Stimulated activated CD4-positive, alpha-beta T cell treated with anti-CD3 and anti-CD28 coated beads, Interleukin-1b, Interleukin-23, amount 100 ng/mL, for 4 hours (primary cell): Measurements from ENCODE around the gene OR5AR1.
"Not testable (repeated sequence)": the region's sequence is repeated elsewhere in the genome, so short reads cannot be mapped to it uniquely, and the experiment has no call there.

Experiments used
- DNase-seq, 2 donors: peaks; one replicate each; pipeline ENCODE4 v3.0.0-alpha.2; 2020; ENCODE audit warnings: low read depth in 2 of 2

OR5AR1 gene

DNA sequence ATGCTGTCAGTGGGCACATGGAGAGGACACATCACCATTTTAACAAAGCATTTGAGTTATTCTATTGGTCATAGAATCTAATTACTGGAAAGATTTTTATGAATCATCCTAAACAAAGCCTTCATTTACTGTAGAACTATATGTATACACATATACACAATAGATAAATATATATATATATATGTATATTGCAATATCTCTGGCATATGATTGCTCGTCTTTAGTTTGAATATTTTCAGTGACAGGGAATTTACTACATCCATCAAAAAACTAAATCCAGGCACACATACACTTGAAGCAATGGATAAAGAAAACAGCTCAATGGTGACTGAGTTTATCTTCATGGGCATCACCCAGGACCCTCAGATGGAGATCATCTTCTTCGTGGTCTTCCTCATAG is at the start of gene OR5AR1:
Gene OR5AR1 (plus strand): TSS at position 301 of the 400 bp plus-strand sequence. CDS start 0 bp downstream, at position 301.
- DNase-seq, result no peak

- no peak for DNase-seq
Measured at GRCh38 chr11:56624661-56625110, 38.8 kb upstream of the OR5AR1 start.

- no peak for DNase-seq
Measured at GRCh38 chr11:56625946-56626345, 37.5 kb upstream of the OR5AR1 start.

- DNase-seq, result no peak
Measured at GRCh38 chr11:56632329-56632728, 31.2 kb upstream of the OR5AR1 start.

DNA sequence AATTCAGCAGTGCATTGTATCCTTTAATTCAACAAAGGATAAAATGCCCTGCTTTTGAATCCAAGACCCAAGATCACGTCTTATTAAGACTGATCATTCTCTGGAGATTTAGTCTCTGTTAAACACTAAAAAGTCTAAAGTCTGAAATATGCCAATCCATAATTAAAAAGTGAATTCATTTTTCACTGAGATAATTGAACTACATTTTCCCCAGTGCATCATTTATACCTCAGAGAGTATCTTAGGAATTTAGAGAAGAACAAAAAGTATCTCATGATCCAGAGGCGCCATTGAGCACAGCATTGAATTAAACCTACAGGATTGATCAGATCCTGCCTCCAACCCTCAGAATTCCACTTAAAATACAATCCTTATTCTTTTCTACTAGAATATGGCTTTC is 26.6 kb upstream of the OR5AR1 start:
- DNase-seq, result no peak

DNA sequence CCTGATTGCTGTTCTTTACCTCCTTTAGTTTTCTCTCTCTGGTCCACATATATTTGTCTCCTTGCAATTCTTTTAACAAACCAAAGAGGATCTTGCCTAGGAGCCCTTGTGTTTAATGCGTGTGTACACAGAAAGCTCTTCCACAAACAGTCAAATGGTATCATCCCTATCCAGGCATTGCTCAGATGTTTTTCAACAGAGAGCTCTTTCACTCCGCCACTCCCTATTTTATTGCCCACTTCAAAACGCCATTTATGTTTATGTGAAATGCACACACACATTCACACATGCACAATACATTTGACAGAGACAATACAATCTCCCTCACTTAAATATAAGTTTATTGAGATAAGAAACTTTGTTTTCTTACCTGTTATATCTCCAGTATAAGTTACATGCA is 26.0 kb upstream of the OR5AR1 start:
- no peak for DNase-seq

DNA sequence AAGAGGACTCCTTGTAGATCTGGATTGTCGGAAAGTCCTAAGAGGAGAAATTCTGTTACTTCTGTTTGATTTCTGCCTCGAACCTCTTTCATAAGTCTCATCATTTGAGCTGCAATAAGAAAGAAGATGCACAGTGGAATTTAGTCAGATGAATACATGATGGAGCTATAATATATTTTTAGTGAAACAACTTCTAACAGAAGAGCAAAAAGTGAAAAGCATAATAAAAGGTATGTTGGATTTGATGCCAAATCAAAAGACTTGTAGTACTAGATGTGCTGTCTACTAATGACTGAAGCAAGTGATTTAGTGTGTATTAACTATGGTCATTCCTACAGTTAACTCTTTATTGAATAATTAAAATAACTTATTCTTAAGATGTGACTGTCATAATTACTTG is 21.1 kb upstream of the OR5AR1 start, which contains the start of gene OR5AP2:
Gene OR5AP2 (minus strand): TSS at position 101 of the 400 bp plus-strand sequence. CDS start 0 bp downstream, at position 101.
- DNase-seq, result no peak

DNA sequence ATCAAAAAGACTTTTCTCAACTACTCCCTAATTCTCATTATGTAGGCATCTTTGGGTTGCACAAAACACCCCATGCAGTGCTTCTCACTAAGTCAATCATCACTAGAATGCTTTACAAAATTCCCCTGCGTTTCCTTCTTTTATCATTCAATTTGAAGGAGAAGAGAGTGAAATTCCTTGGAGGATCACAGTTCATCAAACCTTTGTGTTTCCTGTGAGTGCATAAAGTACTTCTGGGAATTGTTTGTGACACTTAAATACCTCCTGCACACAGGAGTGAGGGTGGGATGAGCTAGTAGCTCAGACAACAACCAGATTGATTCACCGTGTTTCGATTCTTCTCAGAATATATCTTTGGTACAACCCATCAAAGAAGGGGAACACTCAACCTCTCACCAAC is 3.7 kb upstream of the OR5AR1 start:
- no peak for DNase-seq

- no peak for DNase-seq
Measured at GRCh38 chr11:56670984-56671383, 7.5 kb downstream of the OR5AR1 start.

DNA sequence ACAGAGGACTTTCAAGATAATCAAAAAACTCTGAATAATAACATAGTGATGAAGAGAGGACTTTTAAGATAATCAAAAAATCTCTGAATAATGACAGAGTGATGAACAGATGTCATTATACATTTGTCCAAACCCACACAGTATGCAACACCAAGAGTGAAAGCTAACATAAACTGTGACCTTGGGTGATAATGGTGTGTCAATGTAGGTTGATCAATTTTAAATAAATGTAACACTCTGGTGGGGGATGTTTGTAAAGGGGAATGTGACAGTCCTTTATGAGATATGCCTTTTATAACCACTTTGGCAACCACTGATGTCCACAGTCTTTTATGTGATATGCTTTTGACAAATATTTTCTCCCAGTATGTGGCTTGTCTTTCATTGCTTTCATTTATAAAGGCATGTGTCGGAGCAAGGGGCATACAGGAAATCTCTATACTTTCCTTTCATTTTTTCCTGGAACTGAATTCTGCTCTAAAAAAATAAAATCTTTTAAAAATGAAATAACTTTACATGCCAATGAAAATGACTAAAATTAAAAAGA is 25.1 kb downstream of the OR5AR1 start:
- no peak for DNase-seq

- not testable (repeated sequence) for DNase-seq
Measured at GRCh38 chr11:56691179-56691578, 27.7 kb downstream of the OR5AR1 start.

- no peak for DNase-seq
Measured at GRCh38 chr11:56693428-56693827, 29.9 kb downstream of the OR5AR1 start.

GRCh38 chr11:56698795-56699194 is 35.3 kb downstream of the OR5AR1 start, which contains the start of gene OR9G1:
Gene OR9G1 (plus strand): TSS chr11:56699095. CDS start chr11:56700388, 1,293 bp downstream.
- DNase-seq, result no peak

- no peak for DNase-seq
Measured at GRCh38 chr11:56700242-56700913, 36.9 kb downstream of the OR5AR1 start.

GRCh38 chr11:56700914-56701485 is 37.5 kb downstream of the OR5AR1 start:
- DNase-seq, result no peak

GRCh38 chr11:56705784-56706396 is 42.4 kb downstream of the OR5AR1 start:
- no peak for DNase-seq

GRCh38 chr11:56706486-56706885 is 43.0 kb downstream of the OR5AR1 start:
- no peak for DNase-seq

GRCh38 chr11:56714206-56714605 is 50.7 kb downstream of the OR5AR1 start:
- DNase-seq, result no peak
